Stimulated activated CD4-positive, alpha-beta T cell treated with anti-CD3 and anti-CD28 coated beads, Interleukin-12 subunit alpha, Interleukin-12 subunit beta, amount 100 ng/mL, for 4 hours (primary cell): Measurements from ENCODE around the gene CALCB.
A peak's percentile ranks its signal among the peaks of the same experiment; 100 is the strongest.
"Not testable (repeated sequence)": the region's sequence is repeated elsewhere in the genome, so short reads cannot be mapped to it uniquely, and the experiment has no call there.

Experiments
- DNase-seq: peaks from one replicate; pipeline ENCODE4 v3.0.0-alpha.2; 2020

The CALCB gene

GRCh38 chr11:15073361-15074205, at the start of gene CALCB:
Gene CALCB (plus strand): TSS chr11:15073593. CDS start chr11:15074719, 1,126 bp downstream.
- peak; percentile 35 for DNase-seq

GRCh38 chr11:15027011-15027410, 46.4 kb upstream of the CALCB start:
- DNase-seq, result no peak

GRCh38 chr11:15027956-15028355, 45.4 kb upstream of the CALCB start:
- DNase-seq, result no peak

GRCh38 chr11:15028379-15028778, 45.0 kb upstream of the CALCB start:
- DNase-seq, result no peak

GRCh38 chr11:15031945-15032344, 41.4 kb upstream of the CALCB start:
- DNase-seq, result not testable (repeated sequence)

- no peak for DNase-seq
These were observed 38.6 kb upstream of the CALCB start for GRCh38 chr11:15034687-15035267.

GRCh38 chr11:15035283-15035682, 38.1 kb upstream of the CALCB start:
- DNase-seq, result no peak

- DNase-seq, result no peak
These were observed 34.4 kb upstream of the CALCB start for GRCh38 chr11:15038963-15039362.

GRCh38 chr11:15045209-15045608, 28.2 kb upstream of the CALCB start:
- no peak for DNase-seq

- no peak for DNase-seq
These were observed 27.5 kb upstream of the CALCB start for GRCh38 chr11:15045891-15046290.

- DNase-seq, result not testable (repeated sequence)
These were observed 26.7 kb upstream of the CALCB start for GRCh38 chr11:15046673-15047072.

GRCh38 chr11:15048616-15049015, 24.8 kb upstream of the CALCB start:
- no peak for DNase-seq

GRCh38 chr11:15053191-15053685, 20.2 kb upstream of the CALCB start:
- DNase-seq, result no peak

GRCh38 chr11:15055620-15056356, 17.6 kb upstream of the CALCB start:
- no peak for DNase-seq

- no peak for DNase-seq
These were observed 16.1 kb upstream of the CALCB start for GRCh38 chr11:15057329-15057728.

- no peak for DNase-seq
These were observed 14.1 kb upstream of the CALCB start for GRCh38 chr11:15059132-15059915.

GRCh38 chr11:15062599-15062998, 10.8 kb upstream of the CALCB start:
- DNase-seq, result no peak

- DNase-seq, result not testable (repeated sequence)
These were observed 3.6 kb upstream of the CALCB start for GRCh38 chr11:15069751-15070150.

- DNase-seq, result no peak
These were observed 1.7 kb upstream of the CALCB start for GRCh38 chr11:15071556-15072255.

- DNase-seq, result no peak
These were observed 746 bp upstream of the CALCB start for GRCh38 chr11:15072551-15073143.
